B cell (primary cell): Measurements from ENCODE around the gene MYZAP. TPM values are rescaled to one million over a fixed set of nuclear protein-coding genes. Genes with fewer than 3 reads are reported as not detected.

ENCODE experiments used
- ATAC-seq: fragments of 200-7000 bp; cut with Tn5 transposase; one replicate; pipeline ENCODE4 v1.10.0; 2021; ENCODE audit warnings: low read depth, mild to moderate bottlenecking, moderate number of reproducible peaks, moderate library complexity
- CTCF ChIA-PET: fragments of 350-600 bp; sonication (Branson Sonifier 250); formaldehyde crosslinking; loops from one replicate; lab custom pipeline; 2021; ENCODE audit warnings: antibody characterized with exemption, inconsistent platforms; lab: Charles Lee
- POLR2A ChIA-PET: fragments of 350-600 bp; sonication (Branson Sonifier 250); formaldehyde crosslinking; loops from one replicate; lab custom pipeline; 2021; ENCODE audit warnings: antibody characterized with exemption; lab: Charles Lee
- DNase-seq: peaks from one replicate; pipeline ENCODE4 v3.0.0; 2013
- H2AFZ ChIP-seq: 2 replicates; pipeline ENCODE4 v1.6.1; 2012; ENCODE audit warnings: mild to moderate bottlenecking, low read depth, low read length; ENCODE audit not compliant: insufficient read depth, poor library complexity, severe bottlenecking
- H3K27ac ChIP-seq, 2 donors: 1 replicate in 1 of 2; 2 replicates in 1 of 2; pipeline ENCODE4 v1.5.1; 2012 to 2013; ENCODE audit warnings: low read length in 2 of 2, mild to moderate bottlenecking in 2 of 2, moderate library complexity in 1 of 2
- H3K27me3 ChIP-seq, 4 experiments: fragments of 200-600 bp in 1 of 4; sonication (generic) in 1 of 4; replicated peaks in 1 of 4; 1 replicate in 2 of 4; 2 replicates in 2 of 4; pipeline versions ENCODE4 v1.6.1 to v1.7.0; 2013 to 2016; ENCODE audit warnings: low read length in 3 of 4, mild to moderate bottlenecking in 2 of 4, mixed read lengths in 1 of 4, moderate library complexity in 1 of 4; ENCODE audit not compliant: insufficient read depth in 4 of 4, control insufficient read depth in 3 of 4; ENCODE audit errors: control extremely low read depth in 1 of 4
- H3K36me3 ChIP-seq, 2 experiments: replicated peaks in 1 of 2; 1 replicate in 1 of 2; 2 replicates in 1 of 2; pipeline versions ENCODE4 v1.6.1 to v1.7.1; 2013; ENCODE audit warnings: low read length in 1 of 2; ENCODE audit not compliant: insufficient read depth in 2 of 2, control insufficient read depth in 1 of 2; ENCODE audit errors: control extremely low read depth in 1 of 2, extremely low read depth in 1 of 2
- H3K4me1 ChIP-seq, 2 donors: fragments of 200-600 bp in 1 of 2; sonication (generic) in 1 of 2; 1 replicate in 1 of 2; 2 replicates in 1 of 2; pipeline versions ENCODE4 v1.5.1 to v1.6.1; 2013 to 2017; ENCODE audit warnings: low read length in 2 of 2; ENCODE audit not compliant: control insufficient read depth in 2 of 2, insufficient read depth in 2 of 2
- H3K4me2 ChIP-seq: replicated peaks from 2 replicates; pipeline ENCODE3; 2012; ENCODE audit warnings: mild to moderate bottlenecking, low read depth, low read length; ENCODE audit not compliant: poor library complexity, severe bottlenecking
- H3K4me3 ChIP-seq, 5 experiments: fragments of 200-600 bp in 1 of 5; sonication (generic) in 1 of 5; 1 replicate in 3 of 5; 2 replicates in 2 of 5; pipeline versions ENCODE4 v1.5.1 to v1.7.0; 2011 to 2016; ENCODE audit warnings: low read length in 4 of 5, mild to moderate bottlenecking in 4 of 5, low read depth in 2 of 5, control low read depth in 1 of 5, moderate library complexity in 1 of 5; ENCODE audit not compliant: insufficient read depth in 1 of 5; ENCODE audit errors: control extremely low read depth in 1 of 5, extremely low read depth in 1 of 5
- H3K79me2 ChIP-seq: fragments of 200-600 bp; sonication (generic); one replicate; pipeline ENCODE4 v1.6.0; 2016; ENCODE audit warnings: low read length; ENCODE audit not compliant: control insufficient read depth, insufficient read depth
- H3K9ac ChIP-seq: fragments of 200-600 bp; sonication (generic); 2 replicates; pipeline ENCODE4 v1.6.1; 2017; ENCODE audit warnings: mild to moderate bottlenecking, low read length, moderate library complexity
- H3K9me3 ChIP-seq, 3 donors: one replicate each; pipeline versions ENCODE4 v1.6.1 to v1.7.1; 2013; ENCODE audit warnings: low read length in 2 of 3; ENCODE audit not compliant: control insufficient read depth in 2 of 3, insufficient read depth in 1 of 3; ENCODE audit errors: control extremely low read depth in 1 of 3
- H4K20me1 ChIP-seq: 2 replicates; pipeline ENCODE4 v1.6.0; 2012; ENCODE audit warnings: mild to moderate bottlenecking, low read length; ENCODE audit not compliant: insufficient read depth, control insufficient read depth, poor library complexity, severe bottlenecking
- H3K27ac Mint-ChIP-seq: one replicate; pipeline ENCODE4 v1.8.0; 2021; ENCODE audit warnings: mixed read lengths
- H3K27me3 Mint-ChIP-seq: one replicate; pipeline ENCODE4 v1.8.0; 2021; ENCODE audit warnings: mixed read lengths
- H3K4me1 Mint-ChIP-seq: one replicate; pipeline ENCODE4 v1.8.0; 2021; ENCODE audit warnings: mixed read lengths
- H3K4me3 Mint-ChIP-seq: one replicate; pipeline ENCODE4 v1.8.0; 2021; ENCODE audit warnings: mixed read lengths
- H3K9me3 Mint-ChIP-seq: one replicate; pipeline ENCODE4 v1.8.0; 2022; ENCODE audit warnings: mixed read lengths; ENCODE audit not compliant: insufficient read depth
- CTCF ChIP-seq: fragments of 200-600 bp; IDR thresholded peaks from one replicate; pipeline ENCODE4 v1.8.0; 2022; ENCODE audit warnings: antibody characterized with exemption, mild to moderate bottlenecking
- EZH2 ChIP-seq: IDR thresholded peaks from 2 replicates; pipeline ENCODE4 v1.6.1; 2012; ENCODE audit warnings: borderline replicate concordance, low read depth, mild to moderate bottlenecking, moderate library complexity, low read length; ENCODE audit not compliant: insufficient read depth, poor library complexity, severe bottlenecking
- WGBS: methylation state at CpG from one replicate; pipeline ENCODE4 v1.1.5; 2013; ENCODE audit warnings: missing lambda C conversion rate; ENCODE audit not compliant: insufficient coverage; 5-methylcytosine and 5-hydroxymethylcytosine counted together
- intact Hi-C: fragments of 100-400 bp; cut with micrococcal nuclease; formaldehyde crosslinking; loops from one replicate; pipeline ENCODE4 v1.10.0; 2022
- polyA plus RNA-seq: library from polyadenylated mRNA; depleted of rRNA; stranded (reverse); fragments of >200 nt; gene quantifications from 2 replicates; pipeline ENCODE4 v1.2.3, GENCODE V29; 2012
- total RNA-seq, 2 donors: library from RNA; stranded (reverse); fragments of 120-200 nt in 1 of 2; gene quantifications; 1 replicate in 1 of 2; 2 replicates in 1 of 2; pipeline versions ENCODE4 v1.2.3 to v1.2.4, GENCODE V29; 2013 to 2022

MYZAP gene
- total and polyA plus RNA-seq, 2 donors (not counting 1 experiment from before 2014, with no cell fraction given), result 1.0 to 2.8 TPM

GRCh38 chr15:57554063-57554811 lies 37.5 kb upstream of the MYZAP start:
- H3K27me3 ChIP-seq, result peaks cover 0 to 4% (median 0%) of the 10 kb centered on the region in 4 experiments
- H3K79me2 ChIP-seq, result no peaks in the 10 kb centered on the region
- intact Hi-C loops, result no loop called here
- no peaks in the 10 kb centered on the region for H3K36me3 ChIP-seq
- no peaks in the 10 kb centered on the region for H3K9me3 ChIP-seq
- no peak overlapping the region for H3K4me2 ChIP-seq
- Mint-ChIP-seq H3K9me3 (no peaks in the 10 kb centered on the region), H3K4me1 (no peaks in the 10 kb centered on the region), H3K27ac (no peak overlapping the region), H3K4me3 (no peak overlapping the region), H3K27me3 (peaks cover 8% of the 10 kb centered on the region)
- H2AFZ ChIP-seq, result no peak overlapping the region
- POLR2A ChIA-PET, result no interaction called here
- no peak overlapping the region for H3K9ac ChIP-seq
- TF ChIP-seq CTCF, result no peak
- TF ChIP-seq EZH2, result no peak
- ATAC-seq (no peak), DNase-seq (no peak)
- H3K4me3 ChIP-seq, result no peak overlapping the region
- no peaks in the 10 kb centered on the region for H4K20me1 ChIP-seq
- H3K27ac ChIP-seq, result no peak overlapping the region
- H3K4me1 ChIP-seq, result no peaks in the 10 kb centered on the region
- CTCF ChIA-PET, result interaction anchor here (0.5 to 0.9 kb wide), 2 partner anchors 306 to 431 kb away, joined by 3 to 4 read pairs; no protein-coding TSS in a partner anchor
- WGBS, result 86% methylated on average over 8 of the region's 10 CpGs

GRCh38 chr15:57554812-57555179 lies 36.9 kb upstream of the MYZAP start:
- Histone ChIP-seq H3K4me3 (no peak overlapping the region), H3K4me1 (no peaks in the 10 kb centered on the region), H2AFZ (no peak overlapping the region), H3K9ac (no peak overlapping the region), H3K9me3 (no peaks in the 10 kb centered on the region), H3K4me2 (no peak overlapping the region), H3K79me2 (no peaks in the 10 kb centered on the region), H3K27me3 (peaks cover 0 to 4% (median 0%) of the 10 kb centered on the region in 4 experiments), H3K36me3 (no peaks in the 10 kb centered on the region), H4K20me1 (no peaks in the 10 kb centered on the region), H3K27ac (no peak overlapping the region)
- no peak for TF ChIP-seq EZH2
- TF ChIP-seq CTCF, result no peak
- Mint-ChIP-seq H3K4me1 (no peaks in the 10 kb centered on the region), H3K9me3 (no peaks in the 10 kb centered on the region), H3K27me3 (peaks cover 8% of the 10 kb centered on the region), H3K4me3 (no peak overlapping the region), H3K27ac (no peak overlapping the region)
- intact Hi-C loops, result no loop called here
- ChIA-PET POLR2A (no interaction called here), CTCF (interaction anchor here (0.9 kb wide), 1 partner anchor 306 kb away, joined by 4 read pairs; no protein-coding TSS in a partner anchor)
- DNase-seq (no peak), ATAC-seq (no peak)
- WGBS, result 86% methylated on average over 3 of the region's 4 CpGs
